Suprapubic skin (tissue), 4 donors: ENCODE results near the gene SFTPA1. TPM values are rescaled to one million over a fixed set of nuclear protein-coding genes. Genes with fewer than 3 reads are reported as not detected.
"Not testable (repeated sequence)": the region's sequence is repeated elsewhere in the genome, so short reads cannot be mapped to it uniquely, and the experiment has no call there.

ENCODE experiments used
- DNase-seq, 2 donors: peaks; one replicate each; pipeline ENCODE4 v3.0.0-alpha.2; 2019; ENCODE audit warnings: low spot score in 2 of 2
- H3K27ac ChIP-seq: fragments of 200-600 bp; sonication (generic); one replicate; pipeline ENCODE4 v1.5.1; 2019
- H3K27me3 ChIP-seq: fragments of 200-600 bp; sonication (generic); one replicate; pipeline ENCODE4 v1.5.1; 2019
- H3K36me3 ChIP-seq: fragments of 200-600 bp; sonication (generic); one replicate; pipeline ENCODE4 v1.5.1; 2019
- H3K4me1 ChIP-seq: fragments of 200-600 bp; sonication (generic); one replicate; pipeline ENCODE4 v1.5.1; 2019
- H3K4me3 ChIP-seq: fragments of 200-600 bp; sonication (generic); one replicate; pipeline ENCODE4 v1.5.1; 2019; ENCODE audit warnings: mild to moderate bottlenecking
- H3K9me3 ChIP-seq: fragments of 200-600 bp; sonication (generic); one replicate; pipeline ENCODE4 v1.5.1; 2019
- CTCF ChIP-seq, 2 donors: fragments of 200-600 bp in 1 of 2; fragments of 450-650 bp in 1 of 2; sonication (generic) in 1 of 2; IDR thresholded peaks; one replicate each; pipeline ENCODE4 v1.5.1; 2016 to 2019; ENCODE audit warnings: antibody characterized with exemption in 2 of 2, mild to moderate bottlenecking in 1 of 2, moderate library complexity in 1 of 2
- EP300 ChIP-seq: sonication (generic); formaldehyde crosslinking; IDR thresholded peaks from one replicate; pipeline ENCODE4 v1.6.1; 2017; ENCODE audit warnings: antibody characterized with exemption
- POLR2A ChIP-seq, 2 donors: fragments of 450-650 bp; IDR thresholded peaks; one replicate each; pipeline ENCODE4 v1.6.1; 2017; ENCODE audit warnings: antibody characterized with exemption in 2 of 2, mild to moderate bottlenecking in 2 of 2, moderate library complexity in 2 of 2
- POLR2AphosphoS5 ChIP-seq, 3 donors: sonication (generic); formaldehyde crosslinking; IDR thresholded peaks; one replicate each; pipeline ENCODE4 v1.6.1; 2017; ENCODE audit warnings: antibody characterized with exemption in 3 of 3
- WGBS: methylation state at CpG from one replicate; pipeline ENCODE4 v1.1.5; 2018; 5-methylcytosine and 5-hydroxymethylcytosine counted together
- total RNA-seq, 4 donors: library from RNA; depleted of rRNA; stranded (reverse); fragments of >200 nt; gene quantifications; one replicate each; pipeline ENCODE4 v1.1.0, GENCODE V29; 2016

The SFTPA1 gene
- total RNA-seq, 4 donors from 2014 or later: not detected

- Histone ChIP-seq H3K9me3 (no peaks in the 10 kb centered on the region), H3K36me3 (no peaks in the 10 kb centered on the region), H3K4me1 (no peaks in the 10 kb centered on the region), H3K4me3 (no peak overlapping the region), H3K27me3 (no peaks in the 10 kb centered on the region), H3K27ac (no peak overlapping the region)
- no peak for TF ChIP-seq POLR2AphosphoS5 (IDR thresholded peaks at IDR 0.05)
- TF ChIP-seq CTCF (IDR thresholded peaks at IDR 0.05): no peak
- no peak for TF ChIP-seq POLR2A (IDR thresholded peaks at IDR 0.05)
- no peak for TF ChIP-seq EP300
- DNase-seq: no peak
These were observed 21.9 kb upstream of the SFTPA1 start for GRCh38 chr10:79588800-79589199.

- 78% methylated on average over 1 of the region's 1 CpG for WGBS
- H3K36me3 ChIP-seq: no peaks in the 10 kb centered on the region
- no peaks in the 10 kb centered on the region for H3K4me1 ChIP-seq
- no peak overlapping the region for H3K27ac ChIP-seq
- H3K9me3 ChIP-seq: peaks cover 7% of the 10 kb centered on the region
- no peaks in the 10 kb centered on the region for H3K27me3 ChIP-seq
- H3K4me3 ChIP-seq: no peak overlapping the region
- TF ChIP-seq POLR2A (IDR thresholded peaks at IDR 0.05) (no peak), POLR2AphosphoS5 (IDR thresholded peaks at IDR 0.05) (no peak), CTCF (IDR thresholded peaks at IDR 0.05) (no peak), EP300 (no peak)
- DNase-seq: no peak
These were observed 17.4 kb upstream of the SFTPA1 start for GRCh38 chr10:79593377-79593776.

GRCh38 chr10:79594565-79594964 is 16.2 kb upstream of the SFTPA1 start:
- H3K27ac ChIP-seq, H3K4me1 ChIP-seq, H3K4me3 ChIP-seq, H3K9me3 ChIP-seq, H3K27me3 ChIP-seq, DNase-seq, H3K36me3 ChIP-seq: not testable (repeated sequence)
- WGBS: 92% methylated on average over 2 of the region's 3 CpGs

- 54% methylated on average over 3 of the region's 3 CpGs for WGBS
- H3K4me3 ChIP-seq: no peak overlapping the region
- no peaks in the 10 kb centered on the region for H3K4me1 ChIP-seq
- no peaks in the 10 kb centered on the region for H3K36me3 ChIP-seq
- TF ChIP-seq CTCF (IDR thresholded peaks at IDR 0.05) (no peak), EP300 (no peak), POLR2A (IDR thresholded peaks at IDR 0.05) (no peak), POLR2AphosphoS5 (IDR thresholded peaks at IDR 0.05) (no peak)
- no peaks in the 10 kb centered on the region for H3K27me3 ChIP-seq
- peaks cover 7% of the 10 kb centered on the region for H3K9me3 ChIP-seq
- H3K27ac ChIP-seq: no peak overlapping the region
- DNase-seq: no peak
These were observed 15.2 kb upstream of the SFTPA1 start for GRCh38 chr10:79595510-79595909.

GRCh38 chr10:79599644-79600043 is 11.1 kb upstream of the SFTPA1 start:
- WGBS: 75% methylated on average over 9 of the region's 9 CpGs
- not testable (repeated sequence) for H3K36me3 ChIP-seq, H3K27me3 ChIP-seq, H3K27ac ChIP-seq, DNase-seq, H3K4me1 ChIP-seq, H3K4me3 ChIP-seq, H3K9me3 ChIP-seq

- H3K27me3 ChIP-seq: no peaks in the 10 kb centered on the region
- H3K9me3 ChIP-seq: peaks cover 7% of the 10 kb centered on the region
- H3K36me3 ChIP-seq: no peaks in the 10 kb centered on the region
- H3K27ac ChIP-seq: no peak overlapping the region
- 41% methylated on average over 1 of the region's 1 CpG for WGBS
- DNase-seq: no peak
- H3K4me1 ChIP-seq: no peaks in the 10 kb centered on the region
- no peak overlapping the region for H3K4me3 ChIP-seq
- TF ChIP-seq EP300 (no peak), CTCF (IDR thresholded peaks at IDR 0.05) (no peak), POLR2A (IDR thresholded peaks at IDR 0.05) (no peak), POLR2AphosphoS5 (IDR thresholded peaks at IDR 0.05) (no peak)
These were observed 8.8 kb upstream of the SFTPA1 start for GRCh38 chr10:79601939-79602338.
